NCI-H524 treated with DMSO at 0.1 percent for 48 hours (cell line): Measurements from ENCODE around the gene SH3TC1.

ENCODE experiments used
- DNase-seq: peaks from one replicate; lab custom pipeline; 2025; lab: John Stamatoyannopoulos, UW

SH3TC1 gene

DNA sequence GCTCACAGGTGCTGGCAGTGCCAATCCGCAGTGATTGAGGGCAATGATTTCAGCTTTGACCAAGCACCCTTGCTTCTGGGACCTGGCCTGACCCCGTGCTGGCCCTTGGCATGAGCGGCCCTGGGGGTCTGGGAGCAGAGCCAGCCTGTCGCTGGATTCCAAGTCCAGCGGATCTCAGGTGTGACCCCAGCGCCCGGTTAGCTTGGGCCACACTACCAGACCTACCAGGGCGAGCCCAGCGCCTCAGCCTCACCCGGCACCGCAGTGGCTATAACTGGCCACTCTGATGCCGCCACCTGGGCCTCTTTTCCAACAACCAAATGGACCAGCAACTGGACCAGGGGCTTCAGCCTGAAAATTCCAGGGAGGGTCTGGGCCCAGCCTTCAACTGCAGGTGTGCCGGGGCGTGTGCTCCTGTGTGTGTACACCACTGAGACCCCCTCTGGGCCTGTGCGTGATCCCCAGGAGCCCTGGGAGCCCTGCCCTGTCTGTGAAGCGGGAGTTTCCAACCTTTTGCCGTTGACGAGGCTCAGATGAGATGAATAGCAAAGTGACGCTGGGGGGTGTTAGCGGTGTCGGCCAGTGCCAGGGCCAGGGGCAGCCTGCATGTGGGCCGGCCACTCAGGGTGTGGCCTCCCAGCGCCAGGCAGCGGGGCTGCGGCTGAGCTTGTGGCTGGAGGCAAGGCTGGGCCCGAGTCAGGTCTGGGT lies 658 bp downstream of the SH3TC1 start:
- DNase-seq: no peak

DNA sequence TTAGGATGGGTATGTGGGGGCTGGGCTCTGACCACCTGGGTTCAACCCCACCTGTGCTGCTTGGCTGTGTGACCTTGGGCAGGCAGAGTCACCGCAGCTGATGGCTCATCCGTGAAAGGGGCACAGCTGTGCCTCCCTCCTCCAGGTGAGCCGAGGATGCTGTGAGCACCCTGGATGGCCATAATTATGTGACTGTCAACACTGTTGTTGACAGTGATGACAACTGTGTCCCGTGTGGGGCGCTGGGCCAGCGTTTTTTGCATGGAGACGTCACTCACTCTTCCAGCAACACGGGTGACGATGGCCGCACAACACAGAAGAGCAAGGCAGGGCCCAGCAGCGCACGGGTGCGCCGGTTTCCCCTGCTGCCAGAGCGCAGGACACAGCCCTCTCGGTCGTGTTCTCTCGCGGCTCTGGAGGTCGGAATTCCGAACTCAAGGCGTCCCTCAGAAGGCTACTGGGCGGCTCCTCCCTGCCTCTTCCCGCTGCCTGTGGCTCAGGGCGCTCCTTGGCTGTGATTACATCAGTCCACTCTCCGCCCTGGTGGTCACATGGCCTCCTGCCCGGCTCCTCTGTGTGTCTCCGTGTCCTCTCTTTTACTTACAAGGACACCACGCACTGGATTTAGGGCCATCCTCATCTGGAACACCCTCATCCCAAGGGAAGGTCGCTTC lies 1.3 kb downstream of the SH3TC1 start:
- no peak for DNase-seq

DNA sequence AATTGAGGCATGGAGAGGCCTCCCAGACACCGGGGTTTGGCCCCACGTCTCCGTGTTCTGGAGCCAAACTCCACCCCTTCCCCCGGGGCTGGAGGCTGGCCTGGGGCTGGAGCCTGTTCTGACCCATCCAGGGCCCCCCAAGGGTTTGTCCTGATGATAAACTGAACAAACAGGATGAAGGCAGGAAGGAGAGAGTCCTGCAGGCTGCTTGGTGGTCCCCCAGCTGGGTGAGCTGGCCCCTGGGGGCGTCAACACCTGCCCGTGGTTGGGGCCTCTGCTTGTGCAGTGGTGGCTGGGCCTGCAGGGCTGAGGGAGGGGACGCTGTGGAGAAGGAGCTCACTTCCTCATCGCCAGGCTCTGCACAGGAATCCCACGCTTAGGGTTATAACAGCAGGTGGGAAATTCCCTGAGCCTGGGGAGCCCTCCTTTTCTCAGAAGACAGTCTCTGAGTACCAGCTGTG lies 2.3 kb downstream of the SH3TC1 start:
- no peak for DNase-seq

DNA sequence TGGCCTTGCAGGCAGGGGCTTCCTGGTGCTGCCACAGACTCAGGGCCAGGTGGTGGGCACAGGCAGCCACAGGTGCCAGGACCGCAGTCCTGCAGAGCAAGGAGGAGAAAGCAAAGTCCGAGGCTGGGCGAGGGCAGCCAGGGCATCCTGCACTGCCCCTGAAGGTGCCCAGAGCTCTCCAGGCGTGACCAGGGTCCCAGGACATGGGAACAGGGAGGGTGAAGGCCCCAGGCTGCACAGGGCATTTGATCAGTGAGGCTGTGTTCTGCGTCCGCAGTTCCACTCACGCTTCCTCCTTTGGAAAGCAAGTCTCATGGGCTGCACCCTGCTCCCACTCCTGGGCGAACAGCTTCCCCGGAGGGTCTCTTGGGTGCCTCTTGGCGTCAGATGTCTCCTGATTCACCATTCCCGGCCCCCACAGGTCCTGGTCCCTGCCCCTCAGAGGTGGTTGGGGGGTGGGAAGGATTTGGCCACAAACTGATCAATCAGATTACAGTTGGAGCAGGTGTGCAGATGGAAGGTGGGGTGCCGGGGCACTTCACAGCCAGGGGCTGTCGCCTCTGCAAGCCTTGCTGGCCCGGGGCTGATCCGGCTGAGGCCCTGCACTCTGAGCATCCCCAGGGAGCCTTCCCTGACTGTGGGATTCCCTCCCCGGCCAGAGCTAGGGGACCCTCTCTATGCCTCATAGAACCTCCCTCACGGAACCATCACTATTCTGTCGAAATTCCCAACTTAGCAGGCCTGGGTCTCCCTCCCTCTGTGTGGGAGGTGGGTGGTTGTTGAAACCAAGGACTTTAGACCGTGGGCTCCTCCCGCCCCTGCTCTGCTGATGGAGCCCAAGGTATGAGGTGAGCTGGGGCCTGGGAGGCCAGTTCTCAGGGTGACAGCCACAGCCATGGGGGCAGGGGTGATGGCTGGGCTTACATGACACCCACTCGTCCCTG lies 3.3 kb downstream of the SH3TC1 start:
- DNase-seq: no peak

DNA sequence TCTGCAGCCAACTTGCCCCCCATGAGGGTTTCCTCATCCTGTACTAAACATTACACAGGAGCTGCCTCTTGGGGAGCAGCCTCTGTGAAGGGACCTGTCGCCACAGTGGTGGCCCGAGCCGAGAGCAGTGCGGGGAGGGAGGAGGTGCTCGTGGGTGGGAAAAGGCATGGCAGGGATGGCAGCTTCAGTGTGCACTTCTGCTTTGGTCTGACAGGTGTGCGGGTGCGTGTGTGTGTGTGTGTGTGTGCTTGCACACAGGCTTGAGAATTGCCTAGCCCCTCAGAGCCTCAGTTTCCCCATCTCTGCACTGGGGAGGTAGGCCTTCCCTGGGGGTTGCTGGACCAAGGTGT lies 3.9 kb downstream of the SH3TC1 start:
- no peak for DNase-seq

DNA sequence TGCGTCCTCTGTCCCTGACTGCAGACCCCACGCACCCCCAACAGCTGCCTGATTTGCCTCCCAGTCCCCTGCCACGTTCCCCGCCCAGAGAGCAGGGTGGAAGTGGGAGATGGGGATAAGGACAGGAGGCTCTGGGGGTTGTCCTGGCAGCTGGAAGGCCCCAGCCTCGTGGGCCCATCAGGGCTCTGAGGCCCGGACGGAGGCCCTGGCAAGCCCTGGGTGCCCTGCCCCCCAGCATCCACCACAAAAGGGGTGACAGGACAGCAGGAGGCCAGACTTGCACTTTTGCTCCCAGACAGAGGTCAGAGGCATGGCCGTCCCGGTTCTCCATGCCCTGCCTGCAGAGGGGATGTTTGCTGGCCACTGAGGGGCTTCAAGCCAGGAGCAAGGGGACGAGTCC lies 4.7 kb downstream of the SH3TC1 start:
- no peak for DNase-seq

DNA sequence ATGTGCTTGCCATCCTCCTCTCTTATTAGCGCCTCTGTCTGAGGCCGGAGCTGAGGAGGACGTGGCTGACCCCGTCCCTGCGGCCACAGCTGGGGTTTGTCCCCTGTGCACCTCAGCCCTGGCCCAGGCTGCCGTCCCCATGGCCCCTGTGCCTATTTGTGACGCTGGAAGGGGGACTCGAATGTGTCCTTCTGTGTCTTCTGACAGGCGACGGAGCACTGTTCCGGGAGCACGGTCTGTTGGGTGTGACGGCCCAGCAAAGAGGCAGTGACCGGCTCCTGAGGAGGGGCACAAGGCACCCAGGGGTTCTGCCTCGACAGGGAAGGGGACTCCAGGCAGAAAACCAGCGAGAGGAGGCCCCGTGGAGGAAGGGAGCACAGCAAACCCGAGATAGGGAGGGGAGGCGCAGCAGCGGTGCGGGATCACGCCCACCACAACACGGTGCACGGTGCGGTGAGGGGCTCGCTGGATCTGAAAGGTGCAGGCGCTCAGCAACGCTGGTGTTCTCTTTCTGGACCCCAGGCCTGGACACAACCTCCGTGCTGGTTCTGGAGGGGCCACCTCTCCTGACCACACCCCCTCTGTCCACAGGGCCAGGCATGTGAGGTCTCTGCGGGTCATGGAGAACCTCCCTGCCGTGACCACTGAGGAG lies 5.6 kb downstream of the SH3TC1 start:
- no peak for DNase-seq

DNA sequence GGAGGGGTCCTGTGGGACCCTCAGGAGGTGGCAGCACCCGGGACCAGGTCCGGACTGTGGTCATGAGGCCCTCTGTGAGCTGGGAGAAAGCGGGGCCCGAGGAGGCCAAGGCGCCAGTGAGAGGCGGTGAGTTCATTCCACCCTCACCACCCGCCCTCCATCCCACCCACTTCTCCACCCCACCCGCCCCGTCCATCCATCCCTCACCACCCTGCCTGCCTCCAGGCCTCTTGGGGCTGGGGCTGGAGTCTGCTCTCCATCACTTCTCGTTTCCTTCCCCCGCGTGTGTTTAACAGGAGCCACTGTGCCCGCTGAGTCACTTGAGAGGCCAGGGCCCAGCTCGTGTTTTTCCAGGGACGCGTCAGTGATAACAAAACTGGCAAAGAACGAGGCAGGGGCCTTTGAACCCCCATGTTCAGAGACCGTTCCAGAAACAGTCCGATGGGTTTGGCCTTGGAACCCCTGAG lies 6.2 kb downstream of the SH3TC1 start:
- DNase-seq: no peak

DNA sequence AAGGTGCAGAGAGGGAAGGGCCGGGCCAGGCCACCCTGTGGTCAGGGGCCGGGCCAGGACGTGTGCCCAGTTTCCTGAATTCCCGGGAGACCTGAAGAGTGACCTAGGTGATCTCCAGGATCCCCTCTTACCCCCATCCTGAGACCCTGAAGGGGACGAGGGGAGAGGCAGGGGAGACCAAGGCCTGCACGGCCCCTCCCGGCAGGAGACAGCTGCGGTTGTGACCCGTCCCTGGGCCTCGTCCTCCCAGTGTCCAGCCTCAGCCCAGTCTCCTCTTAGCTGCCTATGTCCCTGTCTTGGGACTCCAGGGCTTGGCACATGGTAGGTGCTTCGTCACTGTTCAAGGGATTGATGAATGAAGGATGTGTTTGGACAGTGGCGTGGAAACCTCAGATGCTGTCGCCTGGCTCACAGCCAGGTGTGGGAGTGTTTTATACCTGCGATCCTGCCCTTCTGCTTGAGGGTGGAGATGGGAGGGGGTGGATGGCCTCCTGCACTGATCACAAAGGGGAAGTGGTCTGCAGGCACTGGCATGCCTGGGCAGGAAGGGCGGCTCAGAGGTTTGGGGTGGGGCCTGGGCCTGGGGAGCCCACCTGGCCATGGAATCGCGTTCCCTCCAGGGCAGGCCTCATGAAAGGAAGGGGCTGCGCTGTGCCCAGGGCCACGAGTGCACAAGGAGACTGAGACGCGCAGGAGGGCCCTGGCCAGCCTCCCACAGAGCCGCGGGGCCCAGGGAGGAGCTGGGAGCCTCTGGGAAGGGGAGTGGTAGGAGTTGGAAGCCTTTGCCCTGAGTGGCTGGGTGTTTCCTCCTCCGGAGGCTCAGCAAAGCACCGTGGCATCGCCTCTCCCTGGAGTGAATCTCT lies 6.9 kb downstream of the SH3TC1 start:
- DNase-seq: no peak

DNA sequence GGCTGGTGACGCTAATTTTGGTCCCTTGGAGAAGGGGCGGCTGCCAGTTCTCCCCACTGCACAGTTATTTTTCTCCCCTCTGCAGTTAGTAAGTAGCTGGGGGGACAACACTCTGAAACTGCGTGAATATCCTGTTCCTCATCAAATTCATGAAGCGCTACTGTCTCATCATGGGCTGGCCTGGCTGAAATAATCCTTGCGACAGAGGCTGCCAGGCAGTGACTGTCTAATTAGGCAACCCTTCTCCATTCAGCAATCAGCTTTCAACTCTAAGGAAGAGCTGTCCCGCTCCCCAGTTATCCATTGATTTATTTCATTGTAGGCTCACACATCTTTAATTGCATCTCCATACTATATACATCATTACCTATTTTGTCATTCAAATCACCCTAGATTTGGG lies 8.2 kb downstream of the SH3TC1 start:
- DNase-seq: no peak

DNA sequence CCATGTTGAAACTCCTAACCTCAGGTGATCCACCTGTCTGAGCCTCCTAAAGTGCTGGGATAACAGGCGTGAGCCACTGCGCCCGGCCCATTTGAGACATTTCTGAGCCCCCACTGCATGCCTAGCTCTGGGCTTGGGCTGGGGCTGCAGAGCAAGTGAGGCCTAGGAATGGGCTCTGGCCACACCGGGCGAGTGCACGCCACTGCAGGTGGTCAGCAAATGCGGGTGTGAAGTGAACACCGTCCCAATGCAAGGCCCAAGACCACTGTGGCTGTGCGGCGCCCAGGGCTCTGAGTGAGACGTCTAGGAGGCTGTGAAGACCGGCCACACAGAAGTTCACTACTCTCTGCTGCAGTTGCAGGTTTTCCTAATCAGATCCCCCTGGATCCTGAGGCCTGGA lies 9.5 kb downstream of the SH3TC1 start:
- DNase-seq: no peak

DNA sequence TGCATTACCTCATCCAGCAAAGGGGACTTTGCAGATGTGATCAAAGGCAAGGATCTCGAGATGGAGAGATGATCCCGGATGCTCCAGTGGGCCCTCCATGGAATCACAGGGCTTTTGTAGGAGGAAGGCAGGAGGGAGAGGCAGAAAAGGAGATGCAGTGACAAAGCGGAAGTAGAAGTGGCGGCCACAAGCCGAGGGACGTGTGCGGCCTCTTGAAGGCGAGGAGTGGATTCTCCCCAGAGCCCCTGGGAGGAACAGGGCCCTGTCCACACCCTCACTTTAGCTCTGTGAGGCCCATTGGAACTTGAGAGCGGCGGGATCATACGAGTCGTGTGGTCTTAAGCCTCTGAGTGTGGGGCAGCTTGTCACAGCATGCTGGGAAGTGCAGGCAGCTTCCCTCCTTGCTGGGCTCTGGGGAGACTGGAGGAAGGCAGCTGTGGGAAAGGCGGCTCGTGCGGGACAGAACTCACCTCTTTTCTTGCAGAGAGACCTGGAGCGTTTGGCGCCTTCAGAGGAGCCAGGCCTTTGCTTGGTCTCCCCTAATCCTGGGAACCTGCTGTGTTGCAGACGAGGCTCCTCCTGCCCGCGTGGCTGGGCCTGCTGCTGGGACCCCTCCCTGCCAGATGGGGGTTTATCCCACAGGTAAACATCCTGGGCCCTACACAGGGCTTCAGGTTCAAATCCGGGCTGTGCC lies 10.2 kb downstream of the SH3TC1 start:
- no peak for DNase-seq

DNA sequence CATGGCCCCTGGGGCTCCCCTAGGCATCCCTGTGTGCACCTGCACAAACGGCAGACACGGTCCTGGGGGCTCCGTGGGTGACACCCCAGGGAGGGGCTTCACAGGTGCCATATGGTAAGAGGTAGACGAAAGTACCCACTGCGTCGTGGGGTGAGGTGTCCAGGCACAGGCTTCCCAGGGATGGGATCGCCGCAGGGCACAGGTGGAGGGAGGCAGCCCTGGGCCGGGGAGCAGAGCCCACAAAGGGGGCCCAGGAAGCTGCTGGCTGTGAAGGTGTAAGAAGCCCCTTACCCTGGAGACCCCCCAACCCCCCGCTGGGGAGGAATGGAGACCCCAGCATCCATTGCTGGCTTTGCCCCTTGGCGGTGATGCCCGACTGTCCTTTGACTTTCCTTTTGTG lies 10.9 kb downstream of the SH3TC1 start:
- no peak for DNase-seq

DNA sequence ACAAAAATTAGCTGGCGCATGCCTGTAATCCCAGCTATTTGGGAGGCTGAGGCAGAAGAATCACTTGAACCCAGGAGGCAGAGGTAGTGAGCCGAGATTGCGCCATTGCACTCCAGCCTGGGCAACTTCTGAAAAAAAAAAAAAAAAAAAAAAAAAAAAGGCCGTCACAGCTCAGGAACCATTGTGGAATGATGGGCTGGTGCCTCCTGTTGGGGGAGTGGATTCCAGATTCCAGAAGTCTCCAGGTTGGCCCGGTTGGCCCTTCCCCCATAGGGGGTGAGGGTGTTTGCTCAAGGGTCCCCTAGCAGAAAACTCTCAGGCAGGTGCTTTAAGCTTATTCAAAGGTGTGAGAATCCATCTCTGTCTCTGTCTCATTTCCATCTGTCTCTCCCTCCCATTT lies 11.5 kb downstream of the SH3TC1 start:
- DNase-seq: no peak

DNA sequence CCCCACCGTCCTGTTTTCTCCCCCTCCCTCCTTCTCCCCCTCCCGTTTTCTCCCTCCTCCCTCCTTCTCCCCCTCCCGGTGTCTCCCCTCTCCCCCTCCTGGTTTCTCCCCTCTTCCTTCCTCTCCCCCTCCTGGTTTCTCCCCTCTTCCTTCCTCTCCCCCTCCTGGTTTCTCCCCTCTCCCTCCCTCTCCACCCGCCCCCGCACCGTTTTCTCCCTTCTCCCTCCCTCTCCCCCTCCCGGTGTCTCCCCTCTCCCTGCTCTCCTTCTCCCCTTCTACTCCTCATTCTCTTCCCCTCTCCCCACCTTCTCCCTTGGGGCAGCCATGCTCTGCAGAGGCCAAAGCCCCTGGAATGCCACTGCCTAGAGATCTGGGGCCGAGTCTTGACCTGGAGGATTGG lies 12.2 kb downstream of the SH3TC1 start:
- DNase-seq: no peak

DNA sequence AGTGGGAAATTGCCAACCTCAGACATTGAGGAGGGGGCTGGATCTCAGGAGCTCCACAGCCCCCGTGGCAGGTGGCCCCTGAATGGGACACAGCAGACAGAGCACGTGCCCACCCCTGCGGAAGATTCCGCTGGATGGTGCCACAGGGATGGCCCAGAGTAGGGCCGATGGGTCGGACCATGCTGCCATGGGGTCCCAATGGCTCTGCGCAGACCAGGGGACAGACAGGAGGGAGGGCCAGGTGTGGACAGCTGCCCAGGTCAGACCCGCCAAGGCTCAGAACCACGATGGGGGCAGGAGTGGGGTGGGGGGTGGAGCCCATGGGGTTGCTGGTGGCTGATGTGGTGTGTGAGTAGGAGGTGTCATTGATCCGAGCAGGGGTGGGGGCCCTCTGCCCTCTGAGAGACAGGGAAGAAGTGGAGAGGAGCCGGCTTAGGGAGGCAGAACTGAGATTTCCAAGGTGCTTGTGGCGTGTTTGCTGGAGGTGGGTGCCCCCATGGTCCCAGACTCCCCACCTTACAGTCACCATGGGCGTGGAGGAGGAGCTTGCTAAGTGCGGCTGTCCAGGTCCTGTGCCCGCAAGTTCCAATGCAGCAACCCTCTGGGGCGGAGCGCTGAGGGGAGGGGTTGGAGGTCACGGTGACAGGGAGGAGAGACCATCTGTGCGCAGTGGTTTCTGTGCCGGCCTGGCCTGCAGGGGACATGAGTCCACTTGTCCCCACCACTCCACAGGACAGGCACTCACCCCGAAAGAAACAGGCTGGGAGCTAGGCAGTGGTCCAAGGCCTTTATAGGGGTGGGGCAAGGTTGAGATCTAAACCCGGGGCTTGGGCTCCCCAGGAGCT lies 12.9 kb downstream of the SH3TC1 start:
- no peak for DNase-seq

DNA sequence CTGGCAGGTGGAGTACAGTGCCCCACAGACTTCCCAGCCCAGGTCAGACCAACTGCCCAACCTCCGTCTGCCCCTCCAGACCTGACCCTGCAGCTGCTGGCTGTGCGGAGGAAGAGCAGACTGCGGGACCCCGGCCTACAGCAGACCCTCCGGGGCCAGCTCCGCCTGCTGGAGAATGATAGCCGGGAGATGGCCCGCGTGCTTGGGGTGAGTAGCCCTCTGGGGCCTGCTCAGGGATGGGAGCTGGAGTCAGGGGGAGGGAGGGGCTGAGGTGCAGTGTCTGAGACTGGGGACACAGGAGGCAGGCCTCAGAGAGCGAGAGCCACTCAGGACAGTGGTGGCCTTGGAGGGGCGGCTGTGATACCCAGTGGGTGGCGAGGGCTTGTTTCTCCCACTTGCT lies 13.5 kb downstream of the SH3TC1 start:
- DNase-seq: no peak

DNA sequence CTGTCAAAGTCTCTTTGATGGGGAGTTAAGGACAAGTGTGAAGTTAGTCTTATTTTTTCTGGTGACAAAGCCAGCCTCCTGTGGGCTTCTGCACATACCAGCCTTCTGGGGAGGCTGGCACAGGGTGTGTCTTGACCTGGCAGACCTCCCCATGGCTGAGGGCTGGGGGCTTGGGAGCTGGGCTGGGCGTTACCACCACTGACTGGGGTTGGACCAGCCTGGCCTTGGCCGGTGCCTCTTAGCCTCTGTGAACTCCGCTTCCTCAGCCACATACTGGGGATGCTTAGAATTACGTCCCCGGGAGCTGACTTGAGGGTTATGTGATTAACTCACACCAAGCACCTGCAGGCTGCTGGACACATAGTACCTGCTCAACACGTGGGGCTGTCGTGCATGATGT lies 14.0 kb downstream of the SH3TC1 start:
- DNase-seq: no peak

DNA sequence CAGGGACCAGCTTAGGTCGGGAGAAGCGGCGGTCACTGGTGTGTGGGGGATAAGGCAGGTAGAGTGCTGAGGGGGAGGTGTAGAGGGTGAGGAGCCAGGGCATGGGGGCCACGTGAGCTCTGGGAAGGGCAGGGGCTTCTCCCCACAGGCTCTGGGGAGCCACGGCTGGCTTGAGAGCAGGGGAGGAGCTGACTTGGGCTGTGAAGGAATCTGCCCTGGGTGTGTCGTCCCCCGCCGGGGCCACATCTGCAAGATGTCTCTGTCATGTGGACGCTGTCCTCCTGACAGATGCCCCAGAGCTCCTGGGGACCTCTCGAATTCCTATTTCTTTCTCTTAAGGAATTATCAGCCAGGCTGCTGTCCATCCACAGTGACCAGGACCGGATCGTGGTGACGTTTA lies 15.0 kb downstream of the SH3TC1 start:
- DNase-seq: no peak

DNA sequence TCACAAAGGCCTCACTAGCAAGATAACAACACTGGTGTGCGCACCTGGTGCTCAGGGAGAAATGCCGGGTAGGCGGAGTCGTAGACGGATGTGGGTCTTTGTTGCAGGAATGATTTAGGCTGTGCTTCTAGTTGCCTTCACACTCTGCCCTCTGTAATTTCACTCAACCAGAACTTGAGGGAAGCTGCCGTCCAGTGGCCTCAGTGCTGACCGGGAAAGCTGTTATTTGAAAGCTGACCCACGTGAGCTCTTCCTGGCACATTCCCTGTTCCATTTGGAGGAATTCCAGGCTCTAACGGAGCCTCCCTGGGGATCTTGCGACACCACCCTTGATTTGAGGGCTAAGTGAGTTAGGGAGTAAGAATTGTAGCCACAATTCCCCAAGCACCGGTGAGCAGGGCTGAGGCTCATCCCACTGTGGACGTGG lies 15.9 kb downstream of the SH3TC1 start:
- DNase-seq: no peak
